ENCODE results near the gene MXI1.

The MXI1 gene

GRCh38 chr10:110278562-110279406, 71.4 kb downstream of the MXI1 start:
- no peak for DNase-seq

DNA sequence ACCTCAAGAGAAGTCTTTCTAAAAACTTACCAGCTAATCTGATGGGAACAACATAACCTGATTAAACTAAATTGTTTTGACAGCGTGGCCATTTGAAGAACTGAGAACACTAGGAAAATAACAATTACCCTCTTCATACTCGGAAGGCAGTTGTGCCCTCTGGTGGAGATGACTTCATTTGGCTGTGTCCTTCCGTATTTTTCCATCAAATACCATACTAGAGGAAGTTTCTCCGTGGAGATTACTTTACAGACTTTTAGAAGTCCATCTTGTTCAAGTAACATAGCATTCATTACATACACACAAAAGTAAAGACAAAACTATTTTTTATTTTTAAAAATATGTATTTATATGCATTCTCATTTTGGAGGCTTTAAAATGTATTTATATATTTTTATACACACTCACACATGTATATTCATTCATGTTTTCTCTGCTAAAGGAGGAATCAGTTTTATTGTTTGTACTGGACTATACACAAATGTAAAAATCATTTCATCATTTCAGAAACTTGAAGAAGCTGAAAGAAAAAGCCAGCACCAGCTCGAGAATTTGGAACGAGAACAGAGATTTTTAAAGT, 72.1 kb downstream of the MXI1 start:
- DNase-seq = peak; percentile 29

DNA sequence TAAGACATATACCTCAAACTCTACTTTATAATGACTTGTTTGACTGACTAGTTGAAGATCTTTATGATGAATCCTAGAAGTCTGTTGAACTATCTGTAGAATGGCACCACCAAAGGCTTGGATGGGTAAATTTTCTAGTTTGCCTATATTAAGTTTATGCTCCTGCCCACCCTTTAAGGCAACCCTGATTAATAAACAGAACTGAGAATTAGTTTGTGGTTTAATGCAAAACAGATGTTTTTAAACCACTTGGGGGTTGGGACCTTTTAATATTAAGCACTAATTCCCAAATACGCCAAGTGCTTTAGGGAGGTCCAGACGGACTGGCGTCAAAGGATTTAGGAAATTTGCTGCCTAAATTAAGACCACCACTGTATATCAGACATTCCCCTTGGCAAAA, 76.9 kb downstream of the MXI1 start:
- DNase-seq = no peak

DNA sequence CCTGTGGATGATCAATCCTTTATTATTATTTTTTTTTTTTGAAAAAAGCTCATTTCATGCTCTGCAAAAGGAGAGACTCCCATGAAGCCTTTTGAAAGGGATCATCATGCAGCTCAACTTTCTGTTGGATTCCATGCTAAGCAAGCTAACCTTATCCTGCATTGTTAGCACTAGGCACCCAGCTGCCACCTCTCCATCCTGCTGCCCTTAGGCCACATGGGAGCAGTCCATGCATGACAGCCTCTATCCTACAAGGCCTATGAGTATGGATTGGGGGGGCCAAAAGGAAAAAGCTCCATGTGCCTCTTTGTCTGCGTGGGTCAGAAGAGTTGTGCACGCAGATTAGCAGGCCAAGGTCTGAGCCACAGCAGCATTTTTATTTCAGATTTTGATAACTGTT, 78.1 kb downstream of the MXI1 start:
- no peak for DNase-seq

DNA sequence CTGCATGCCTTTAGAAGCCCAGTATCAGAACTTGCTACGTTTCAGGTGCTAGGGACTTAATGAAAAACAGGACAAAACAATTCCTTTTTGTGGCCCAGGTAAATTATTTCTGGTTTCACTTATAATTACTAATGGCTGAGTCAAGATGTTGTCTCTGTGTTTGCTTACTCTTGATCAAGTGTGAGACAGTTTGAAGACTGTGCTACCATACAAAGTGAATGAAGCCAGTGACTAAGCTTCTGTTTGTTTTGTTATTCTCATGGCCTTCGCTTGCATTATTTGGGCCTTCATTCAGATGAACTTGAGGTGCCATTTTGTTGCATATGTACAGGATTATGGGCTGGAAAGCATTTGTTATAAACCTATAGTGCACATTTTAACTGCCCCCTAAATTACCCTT, 79.4 kb downstream of the MXI1 start:
- DNase-seq = no peak

- no peak for DNase-seq
Observed at GRCh38 chr10:110296966-110297365, 89.6 kb downstream of the MXI1 start.

DNA sequence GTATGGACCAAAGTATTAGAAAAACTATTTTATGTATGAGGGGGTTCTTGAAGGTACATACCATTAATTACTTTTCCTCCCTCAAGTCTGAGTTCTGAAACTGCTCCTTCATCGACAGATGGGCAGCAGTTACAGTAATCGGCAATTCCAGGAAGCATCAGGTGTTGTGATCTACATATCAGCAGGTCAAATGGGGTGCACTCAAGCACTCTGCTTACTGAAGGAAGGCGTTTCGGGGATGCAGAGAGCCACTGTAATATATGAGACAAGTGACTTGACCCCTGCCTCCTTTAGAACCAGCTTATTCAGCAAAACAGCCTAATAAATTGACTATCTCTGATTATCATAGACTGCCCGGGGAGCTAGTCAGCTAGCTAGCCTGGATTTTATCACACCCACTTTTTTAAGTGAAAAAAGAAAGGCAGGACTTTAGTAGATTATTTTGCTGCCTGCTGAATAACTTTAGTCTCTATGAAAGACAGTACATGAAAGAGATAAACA, 93.1 kb downstream of the MXI1 start:
- DNase-seq = no peak

- DNase-seq = no peak
Observed at GRCh38 chr10:110303681-110304080, 96.3 kb downstream of the MXI1 start.

DNA sequence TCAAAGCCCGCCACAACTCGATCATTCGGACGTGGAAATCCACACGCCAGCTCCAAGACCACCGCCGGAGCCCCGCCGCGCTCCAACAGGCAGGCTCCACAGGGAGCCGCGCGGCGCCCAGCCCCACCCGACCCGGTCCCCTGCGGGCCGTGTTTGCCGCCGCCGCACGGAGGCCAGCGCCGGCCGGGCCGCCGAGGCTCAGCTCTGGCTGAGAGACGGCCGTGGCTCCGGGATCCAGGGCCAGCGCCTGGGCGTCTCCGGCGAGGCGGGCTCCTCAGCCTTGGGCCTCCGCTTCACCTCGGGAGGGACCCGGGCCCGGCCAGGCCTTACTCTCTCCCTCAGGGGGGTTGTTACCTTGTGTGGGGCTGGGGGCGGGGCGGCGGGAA, 97.0 kb downstream of the MXI1 start:
- no peak for DNase-seq

DNA sequence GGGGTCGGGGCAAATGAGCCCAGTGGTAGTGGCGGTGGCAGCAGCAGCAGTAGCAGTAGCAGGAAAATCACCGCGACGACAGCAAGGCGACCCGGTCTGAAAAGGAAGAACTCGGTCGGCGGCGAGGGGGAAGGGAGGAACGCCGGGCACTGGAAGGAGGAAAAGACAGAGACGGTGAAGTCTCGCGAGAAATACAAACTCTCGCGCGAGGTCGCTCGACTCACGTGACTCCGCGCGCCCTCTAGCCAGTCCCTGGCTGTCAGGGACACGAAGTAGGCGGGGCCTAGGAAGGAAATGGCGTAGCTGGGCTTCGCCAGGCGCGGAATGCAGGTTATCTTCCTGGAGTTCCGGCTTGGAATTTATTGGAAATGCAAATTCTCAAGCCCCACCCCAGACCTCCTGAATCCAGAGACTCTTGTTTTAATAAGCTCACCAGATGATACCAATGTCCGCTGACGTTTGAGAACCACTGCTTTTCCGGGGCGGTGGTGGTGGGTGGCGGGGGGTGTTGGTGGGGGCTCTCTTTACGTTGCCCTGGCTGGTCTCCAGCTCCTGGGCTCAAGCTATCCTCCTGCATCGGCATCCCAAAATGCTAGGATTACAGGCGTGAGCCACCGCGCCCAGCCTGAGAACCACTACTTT, 97.5 kb downstream of the MXI1 start, which contains the start of gene SMNDC1:
Gene SMNDC1 (minus strand): TSS at position 141 of the 642 bp plus-strand sequence. CDS start 1,333 bp downstream, outside the sequence.
- peak; percentile 97 for DNase-seq

DNA sequence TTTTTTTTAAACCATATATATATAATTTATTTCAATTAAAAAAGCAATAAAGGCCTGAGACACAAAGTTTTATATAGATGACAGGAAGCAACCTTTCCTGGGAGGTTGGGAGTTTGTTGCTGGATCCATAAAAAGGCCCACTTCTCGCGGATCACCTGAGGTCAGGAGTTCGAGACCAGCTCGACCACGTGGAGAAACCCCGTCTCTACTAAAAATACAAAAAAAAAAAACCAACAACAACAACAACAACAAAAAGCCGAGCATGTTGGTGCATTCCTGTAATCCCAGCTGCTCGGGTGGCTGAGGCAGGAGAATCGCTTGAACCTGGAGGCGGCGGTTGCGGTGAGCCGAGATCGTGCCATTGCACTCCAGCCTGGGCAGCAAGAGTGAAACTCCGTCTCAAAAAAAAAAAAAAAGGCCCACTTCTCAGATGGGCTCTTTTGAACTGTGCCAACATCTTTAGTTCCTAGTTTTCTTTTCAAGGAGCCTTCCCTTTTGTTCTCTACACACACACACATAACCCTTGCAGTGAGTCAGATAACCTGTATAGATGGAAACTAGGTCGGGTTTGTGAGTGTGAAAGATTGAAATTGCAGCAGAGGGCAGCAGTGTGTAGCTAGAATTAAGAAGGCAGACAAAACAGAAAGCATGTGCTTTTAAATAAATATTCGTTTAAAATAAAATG, 98.5 kb downstream of the MXI1 start:
- peak; percentile 44 for DNase-seq

DNA sequence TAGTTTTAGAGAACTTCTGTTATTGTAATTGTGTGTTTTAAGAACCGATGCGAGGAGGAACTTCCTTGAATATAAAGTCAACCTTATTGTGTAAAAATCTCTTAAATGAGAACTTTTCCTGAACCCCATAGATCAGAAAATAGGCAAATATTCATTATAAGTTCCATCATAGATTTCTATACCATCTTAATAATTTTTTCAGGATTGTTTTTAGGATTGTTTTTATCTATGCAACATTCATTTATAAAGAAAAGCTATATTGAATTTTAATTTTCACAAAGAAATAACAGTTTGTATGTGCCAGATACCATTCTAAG, 99.0 kb downstream of the MXI1 start:
- no peak for DNase-seq

DNA sequence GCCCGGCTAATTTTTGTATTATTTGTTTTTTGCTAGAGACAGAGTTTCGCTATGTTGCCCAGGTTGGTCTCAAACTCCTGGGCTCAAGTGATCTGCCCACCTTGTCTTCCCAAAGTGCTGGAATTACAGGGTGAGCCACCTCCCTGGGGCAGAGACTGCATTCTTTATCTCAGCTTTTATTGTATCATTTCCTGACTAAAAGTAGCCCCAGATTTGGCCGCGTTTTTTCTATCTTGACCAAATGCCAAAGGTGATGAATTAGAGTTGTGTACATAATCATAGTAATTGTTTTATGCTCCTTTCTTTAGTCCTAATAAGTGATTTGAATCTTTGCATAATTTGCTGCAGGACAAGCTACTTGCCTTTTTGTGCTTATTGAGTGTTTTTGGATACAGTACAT, 100.4 kb downstream of the MXI1 start:
- no peak for DNase-seq

DNA sequence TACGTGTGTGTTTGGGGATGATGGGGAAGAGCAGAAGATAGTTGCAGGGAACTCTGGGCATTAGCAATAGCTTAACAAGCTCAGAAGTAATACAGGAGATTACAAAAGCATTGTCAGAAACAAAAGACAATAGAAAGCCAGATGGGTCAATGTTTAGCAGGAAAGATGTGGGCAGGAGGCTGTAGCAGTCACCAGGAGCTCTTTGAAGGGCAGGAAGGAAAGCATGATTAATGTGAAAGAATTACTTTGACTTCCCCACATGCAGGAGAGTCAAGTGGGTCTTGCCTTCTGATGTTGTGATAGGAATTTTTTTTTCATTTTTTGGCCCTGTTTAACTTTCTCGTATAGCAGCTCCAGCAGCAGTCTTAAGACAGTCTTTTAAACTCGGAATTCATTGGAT, 103.3 kb downstream of the MXI1 start:
- no peak for DNase-seq

DNA sequence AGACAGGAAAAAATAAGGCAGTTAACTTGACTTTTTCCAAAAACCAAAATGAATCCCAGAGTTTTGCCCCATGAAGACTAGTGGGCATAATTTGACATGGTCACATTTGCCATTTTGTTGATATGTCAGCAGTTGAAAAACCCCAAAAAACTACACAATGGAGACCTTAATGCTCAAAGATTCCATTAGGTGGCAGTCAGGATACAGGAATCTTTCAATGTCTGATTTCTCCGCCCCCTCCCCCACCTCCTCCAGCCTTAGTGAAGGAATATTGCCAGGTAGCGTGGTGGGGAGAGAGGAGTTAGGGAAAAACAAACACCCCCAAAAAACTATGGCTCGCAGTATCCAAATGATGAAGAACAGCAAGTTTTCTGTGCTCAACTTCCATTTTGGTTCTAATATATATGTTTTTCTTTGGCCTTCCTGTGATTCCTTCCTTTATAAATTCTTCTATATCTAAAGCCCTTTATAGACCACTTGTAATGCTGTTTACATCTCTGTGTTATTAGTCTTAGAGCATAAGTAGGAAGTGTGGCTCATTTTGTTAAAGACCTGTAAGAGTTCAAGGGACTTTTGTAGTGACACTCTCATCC, 104.0 kb downstream of the MXI1 start:
- DNase-seq = no peak

DNA sequence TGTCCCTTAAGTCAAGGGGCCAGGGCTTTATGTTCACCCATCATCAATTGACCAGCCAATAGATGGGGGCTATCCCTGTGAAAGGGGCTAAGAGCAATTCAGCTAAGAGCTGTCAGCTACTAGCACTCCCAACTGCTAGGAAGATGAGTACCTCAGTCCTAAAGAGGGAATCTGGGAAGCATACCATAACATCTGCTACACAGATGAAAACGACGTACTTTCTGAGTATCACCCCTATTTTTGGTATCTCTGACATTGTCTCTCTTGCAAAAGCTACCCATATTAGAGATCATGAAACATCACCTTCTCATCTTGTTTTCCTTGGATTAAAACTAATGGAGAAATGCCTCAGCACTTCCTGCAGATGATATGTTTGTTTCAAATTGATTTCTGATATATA, 104.8 kb downstream of the MXI1 start:
- no peak for DNase-seq

- DNase-seq = no peak
Observed at GRCh38 chr10:110313674-110314073, 106.3 kb downstream of the MXI1 start.

GRCh38 chr10:110317866-110318850, 110.8 kb downstream of the MXI1 start:
- DNase-seq = no peak

DNA sequence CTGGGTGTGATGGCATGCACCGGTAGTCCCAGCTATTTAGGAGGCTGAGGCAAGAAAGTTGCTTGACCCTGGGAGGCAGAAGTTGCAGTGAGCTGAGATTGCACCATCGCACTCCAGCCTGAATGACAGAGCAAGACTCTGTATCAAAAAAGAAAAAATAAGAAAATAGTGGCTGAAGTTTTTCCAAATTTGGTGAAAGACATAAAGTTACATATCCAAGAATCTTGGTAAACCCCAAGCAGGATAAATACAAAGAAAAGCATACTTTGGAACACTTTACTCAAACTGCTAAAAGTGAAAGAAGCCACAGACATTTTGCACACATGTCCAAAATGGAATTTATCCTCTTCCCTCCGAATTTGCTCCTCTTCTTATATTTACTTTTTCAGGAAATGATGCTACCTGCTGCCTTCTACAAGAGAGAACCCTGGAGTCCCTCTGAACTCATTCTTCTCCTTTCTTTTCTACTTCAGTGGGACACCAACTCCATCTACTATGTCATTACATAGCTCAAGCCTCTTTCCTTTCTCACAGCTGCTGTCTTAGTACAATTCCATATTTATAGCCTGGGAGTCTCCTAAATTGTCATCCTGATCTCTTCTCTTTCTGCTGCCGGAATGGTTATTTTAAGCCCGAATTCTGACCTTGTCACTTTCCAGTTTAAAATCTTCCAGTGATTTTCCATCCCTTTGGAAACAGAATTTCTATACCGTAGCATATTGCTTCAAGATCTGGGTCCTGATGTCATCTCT, 114.6 kb downstream of the MXI1 start:
- no peak for DNase-seq

GRCh38 chr10:110323503-110323902, 116.1 kb downstream of the MXI1 start:
- no peak for DNase-seq

- no peak for DNase-seq
Observed at GRCh38 chr10:110324201-110324804, 116.9 kb downstream of the MXI1 start.
